GM23248 (cell line): Measurements from ENCODE around the gene FBLIM1.

Source experiments
- EZH2 ChIP-seq: fragments of 200-600 bp; sonication (generic); IDR thresholded peaks from 2 replicates; pipeline ENCODE4 v1.6.1; 2018; ENCODE audit warnings: antibody characterized with exemption, mild to moderate bottlenecking; ENCODE audit not compliant: insufficient read depth, poor library complexity, severe bottlenecking
- EZH2phosphoT487 ChIP-seq: fragments of 200-600 bp; sonication (generic); IDR thresholded peaks from 2 replicates; pipeline ENCODE4 v1.6.1; 2018; ENCODE audit warnings: antibody characterized with exemption, moderate library complexity, mild to moderate bottlenecking, low read depth; ENCODE audit not compliant: insufficient read depth

DNA sequence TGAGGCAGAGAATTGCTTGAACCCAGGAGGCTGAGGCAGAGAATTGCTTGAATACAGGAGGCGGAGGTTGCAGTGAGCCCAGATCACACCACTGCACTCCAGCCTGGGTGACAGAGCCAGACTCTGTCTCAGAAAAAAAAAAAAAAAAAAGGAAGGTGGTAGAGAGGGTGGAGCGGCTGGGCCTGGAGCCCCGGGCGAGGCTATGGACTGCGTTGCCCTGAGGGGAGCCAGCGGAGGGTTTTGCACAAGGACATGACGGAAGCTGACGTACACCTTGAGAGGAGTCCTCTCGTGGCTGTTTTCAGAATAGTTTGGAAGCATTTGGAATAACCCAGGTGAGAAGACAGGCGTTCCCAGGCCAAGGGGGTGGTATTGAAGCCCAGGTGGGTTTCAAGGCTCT lies 6.9 kb upstream of the FBLIM1 start:
- no peak for TF ChIP-seq EZH2
- TF ChIP-seq EZH2phosphoT487 = no peak
